HG03196 (cell line): Measurements from ENCODE around the gene CACNA1I.

Experiments
- ATAC-seq: cut with Tn5 transposase; IDR thresholded peaks from one replicate; pipeline ENCODE4 v1.9.1; 2021; ENCODE audit not compliant: unreplicated experiment

The CACNA1I gene

GRCh38 chr22:39621826-39622225, 51.3 kb downstream of the CACNA1I start:
- no peak for ATAC-seq

GRCh38 chr22:39622881-39623367, 52.4 kb downstream of the CACNA1I start:
- ATAC-seq: no peak

- ATAC-seq: no peak
Measured at GRCh38 chr22:39623603-39624500, 53.3 kb downstream of the CACNA1I start.

- ATAC-seq: no peak
Measured at GRCh38 chr22:39624501-39624821, 53.9 kb downstream of the CACNA1I start.

GRCh38 chr22:39625569-39626537, 55.3 kb downstream of the CACNA1I start:
- ATAC-seq: no peak

GRCh38 chr22:39627208-39627607, 56.7 kb downstream of the CACNA1I start:
- ATAC-seq: no peak

- no peak for ATAC-seq
Measured at GRCh38 chr22:39627865-39628562, 57.5 kb downstream of the CACNA1I start.

- ATAC-seq: no peak
Measured at GRCh38 chr22:39628563-39629080, 58.1 kb downstream of the CACNA1I start.

- no peak for ATAC-seq
Measured at GRCh38 chr22:39629851-39630250, 59.3 kb downstream of the CACNA1I start.

- no peak for ATAC-seq
Measured at GRCh38 chr22:39630721-39631120, 60.2 kb downstream of the CACNA1I start.

- ATAC-seq: no peak
Measured at GRCh38 chr22:39631381-39632286, 61.1 kb downstream of the CACNA1I start.

- ATAC-seq: no peak
Measured at GRCh38 chr22:39634530-39635405, 64.2 kb downstream of the CACNA1I start.

GRCh38 chr22:39635719-39636118, 65.2 kb downstream of the CACNA1I start:
- ATAC-seq: no peak

- ATAC-seq: no peak
Measured at GRCh38 chr22:39638958-39639357, 68.4 kb downstream of the CACNA1I start.

GRCh38 chr22:39641660-39642310, 71.2 kb downstream of the CACNA1I start:
- ATAC-seq: no peak

- no peak for ATAC-seq
Measured at GRCh38 chr22:39643311-39644083, 72.9 kb downstream of the CACNA1I start.

- no peak for ATAC-seq
Measured at GRCh38 chr22:39645532-39645931, 75.0 kb downstream of the CACNA1I start.
